VCaP (cell line): Measurements from ENCODE around the gene CAPN7.
A peak's percentile ranks its signal among the peaks of the same experiment; 100 is the strongest.
"Not testable (repeated sequence)": the region's sequence is repeated elsewhere in the genome, so short reads cannot be mapped to it uniquely, and the experiment has no call there.

Source experiments
- H3K27ac ChIP-seq: fragments of 450-650 bp; 2 replicates; pipeline ENCODE4 v1.5.1; 2017
- CTCF ChIP-seq: fragments of 450-650 bp; conservative IDR thresholded peaks from 2 replicates; pipeline ENCODE4 v1.5.1; 2017; ENCODE audit warnings: mild to moderate bottlenecking, moderate library complexity

CAPN7 gene

DNA sequence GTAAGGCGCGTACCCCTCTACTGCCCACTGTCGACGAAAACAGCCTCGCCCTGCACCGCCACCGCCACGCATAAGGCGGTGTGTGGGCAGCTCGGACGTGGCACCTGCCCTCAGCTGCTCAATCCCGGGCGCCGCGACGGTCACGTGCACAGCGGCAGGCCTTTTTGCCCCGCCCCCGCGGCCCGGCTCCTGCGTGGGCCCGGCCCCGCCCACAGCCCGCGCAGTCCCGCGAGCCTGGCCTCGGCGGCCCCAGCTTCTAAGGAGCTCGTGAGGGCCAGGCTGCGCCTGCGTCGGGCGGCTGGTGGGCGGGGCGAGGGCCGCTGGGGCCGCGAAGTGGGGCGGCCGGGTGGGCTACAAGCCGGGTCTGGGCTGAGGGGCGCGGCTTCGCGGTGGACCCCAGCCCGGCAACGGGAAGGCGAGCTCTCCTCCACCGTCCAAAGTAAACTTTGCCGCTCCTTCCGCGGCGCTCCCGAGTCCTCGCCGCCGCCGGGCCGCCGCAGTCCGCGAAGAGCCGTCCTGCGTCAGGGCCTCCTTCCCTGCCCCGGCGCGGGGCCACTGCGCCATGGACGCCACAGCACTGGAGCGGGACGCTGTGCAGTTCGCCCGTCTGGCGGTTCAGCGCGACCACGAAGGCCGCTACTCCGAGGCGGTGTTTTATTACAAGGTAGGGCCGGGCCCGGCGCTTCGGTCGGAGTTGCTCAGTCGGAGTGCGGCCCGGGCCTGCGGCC is at the start of gene CAPN7:
CAPN7 (plus strand) TSS at position 313 of the 728 bp plus-strand sequence; CDS start at position 563, 250 bp downstream.
- TF ChIP-seq CTCF: peak; percentile 74
- peak within 1 kb of the TSS; percentile 97 for H3K27ac ChIP-seq

- H3K27ac ChIP-seq: no peak overlapping the region
- TF ChIP-seq CTCF: no peak
These were observed 48.6 kb upstream of the CAPN7 start for GRCh38 chr3:15157441-15157840.

GRCh38 chr3:15159501-15160136 is 46.4 kb upstream of the CAPN7 start:
- H3K27ac ChIP-seq: no peak overlapping the region
- no peak for TF ChIP-seq CTCF

- H3K27ac ChIP-seq: no peak overlapping the region
- no peak for TF ChIP-seq CTCF
These were observed 45.4 kb upstream of the CAPN7 start for GRCh38 chr3:15160662-15161061.

DNA sequence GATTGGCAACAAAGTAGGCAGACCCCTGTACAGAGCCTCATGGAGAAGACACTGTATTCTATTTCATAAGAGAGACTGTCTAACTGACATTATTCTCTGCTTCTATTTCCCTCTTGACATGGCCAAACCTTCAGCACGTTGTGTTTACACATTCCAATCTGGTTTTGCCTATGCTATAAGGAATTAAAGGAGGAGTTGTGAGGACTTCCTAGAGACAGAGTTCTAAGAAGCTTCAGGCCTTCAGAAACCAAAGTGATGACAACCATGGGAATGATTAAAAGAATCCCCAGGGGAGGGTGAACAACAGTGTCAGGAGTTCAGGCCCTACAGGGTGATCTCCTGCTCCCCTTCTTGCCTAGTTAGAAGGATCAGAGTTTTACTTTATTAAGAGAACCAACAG is 44.9 kb upstream of the CAPN7 start:
- no peak for TF ChIP-seq CTCF
- H3K27ac ChIP-seq: no peak overlapping the region

DNA sequence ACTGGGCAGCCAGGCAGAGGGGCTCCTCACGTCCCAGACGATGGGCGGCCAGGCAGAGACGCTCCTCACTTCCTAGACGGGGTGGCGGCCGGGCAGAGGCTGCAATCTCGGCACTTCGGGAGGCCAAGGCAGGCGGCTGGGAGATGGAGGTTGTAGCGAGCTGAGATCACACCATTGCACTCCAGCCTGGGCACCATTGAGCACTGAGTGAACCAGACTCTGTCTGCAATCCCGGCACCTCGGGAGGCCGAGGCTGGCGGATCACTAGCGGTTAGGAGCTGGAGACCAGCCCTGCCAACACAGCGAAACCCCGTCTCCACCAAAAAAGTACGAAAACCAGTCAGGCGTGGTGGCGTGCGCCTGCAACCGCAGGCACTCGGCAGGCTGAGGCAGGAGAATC is 42.4 kb upstream of the CAPN7 start:
- H3K27ac ChIP-seq: not testable (repeated sequence)

DNA sequence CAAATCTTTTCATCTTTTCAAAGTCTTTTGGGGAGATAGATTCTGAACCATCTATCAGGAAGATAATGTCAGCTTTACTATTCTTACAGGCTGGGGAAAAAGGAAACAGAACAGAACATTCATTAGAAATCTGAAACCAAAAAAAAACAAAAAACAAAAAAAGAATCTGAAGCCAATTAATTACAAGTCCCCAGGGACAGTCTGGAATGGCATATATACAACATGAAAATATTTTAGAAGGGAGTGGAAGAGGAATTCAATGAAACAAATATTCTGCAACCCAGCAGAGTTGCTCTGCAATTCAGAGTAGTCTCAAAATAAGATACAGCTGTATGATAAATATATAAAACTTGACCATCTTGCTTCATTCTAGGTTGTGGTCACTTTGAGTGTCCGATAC is 41.7 kb upstream of the CAPN7 start:
- H3K27ac ChIP-seq: no peak overlapping the region
- TF ChIP-seq CTCF: no peak

DNA sequence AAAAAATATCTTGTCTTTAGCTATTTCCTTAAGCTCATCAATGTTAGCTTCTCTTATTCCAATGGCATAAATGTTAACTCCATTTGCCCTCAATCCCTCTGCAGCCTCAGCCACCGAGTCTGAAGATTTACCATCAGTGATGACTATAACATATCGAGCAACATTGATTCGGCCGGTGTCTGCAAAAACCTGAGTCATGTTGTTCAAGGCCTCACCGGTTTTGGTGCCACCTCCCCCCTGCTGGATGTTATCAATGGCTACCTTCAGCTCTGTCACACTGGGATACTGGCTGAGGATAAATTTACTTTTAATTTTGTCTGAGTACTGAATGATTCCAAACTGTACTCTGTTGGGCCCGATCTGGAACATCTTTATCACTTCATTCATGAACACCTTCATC is 41.0 kb upstream of the CAPN7 start:
- TF ChIP-seq CTCF: no peak
- H3K27ac ChIP-seq: no peak overlapping the region

GRCh38 chr3:15166391-15166790 is 39.7 kb upstream of the CAPN7 start:
- H3K27ac ChIP-seq: not testable (repeated sequence)
